HepG2 (cell line): Measurements from ENCODE around the gene GPAM. TPM values are rescaled to one million over a fixed set of nuclear protein-coding genes. Genes with fewer than 3 reads are reported as not detected.

ENCODE experiments used
- AFF4 ChIP-seq: sonication (generic); formaldehyde crosslinking; IDR thresholded peaks from 2 replicates; pipeline ENCODE4 v1.4.0; 2020; ENCODE audit warnings: missing genetic modification reagents
- ATF7-NPFF ChIP-seq: sonication (generic); formaldehyde crosslinking; IDR thresholded peaks from 2 replicates; pipeline ENCODE4 v1.8.1; 2023; ENCODE audit warnings: mild to moderate bottlenecking, low read depth, missing genetic modification reagents, moderate library complexity
- E2F2 ChIP-seq: sonication (generic); formaldehyde crosslinking; IDR thresholded peaks from 2 replicates; pipeline ENCODE4 v1.4.0; 2020; ENCODE audit warnings: missing genetic modification reagents, borderline replicate concordance
- KLF13 ChIP-seq: sonication (generic); formaldehyde crosslinking; IDR thresholded peaks from 2 replicates; pipeline ENCODE4 v1.4.0; 2020; ENCODE audit warnings: mild to moderate bottlenecking, missing genetic modification reagents
- SNRNP70 ChIP-seq: fragments of 200-400 bp; formaldehyde crosslinking; IDR thresholded peaks from 2 replicates; pipeline ENCODE4 v1.6.1; 2017; ENCODE audit warnings: mild to moderate bottlenecking, low read depth, low read length, moderate library complexity
- TCF12 ChIP-seq, 2 experiments: fragments of 450-650 bp in 1 of 2; sonication (generic) in 1 of 2; formaldehyde crosslinking in 1 of 2; IDR thresholded peaks; 2 replicates each; pipeline versions ENCODE4 v1.6.1 to v1.8.0; 2017 to 2022; ENCODE audit warnings: antibody characterized with exemption in 1 of 2, mild to moderate bottlenecking in 1 of 2, missing genetic modification reagents in 1 of 2, moderate library complexity in 1 of 2
- TMF1 ChIP-seq: sonication (generic); formaldehyde crosslinking; IDR thresholded peaks from 2 replicates; pipeline ENCODE4 v1.8.1; 2022; ENCODE audit warnings: low read depth, missing genetic modification reagents
- TOPORS ChIP-seq: sonication (generic); formaldehyde crosslinking; IDR thresholded peaks from 2 replicates; pipeline ENCODE4 v1.8.0; 2023; ENCODE audit warnings: mild to moderate bottlenecking, missing genetic modification reagents
- ZC3H4 ChIP-seq: sonication (generic); formaldehyde crosslinking; IDR thresholded peaks from 2 replicates; pipeline ENCODE4 v1.4.0; 2020; ENCODE audit warnings: missing genetic modification reagents, borderline replicate concordance
- ZNF318 ChIP-seq: sonication (generic); formaldehyde crosslinking; IDR thresholded peaks from 2 replicates; pipeline ENCODE4 v1.4.0; 2020; ENCODE audit warnings: mild to moderate bottlenecking, missing genetic modification reagents
- ZNF331 ChIP-seq: sonication (generic); formaldehyde crosslinking; IDR thresholded peaks from 2 replicates; pipeline ENCODE4 v1.4.0; 2020; ENCODE audit warnings: missing genetic modification reagents
- ZNF432 ChIP-seq: sonication (generic); formaldehyde crosslinking; IDR thresholded peaks from 2 replicates; pipeline ENCODE4 v1.5.0; 2020; ENCODE audit warnings: missing genetic modification reagents, mild to moderate bottlenecking, borderline replicate concordance
- ZNF605 ChIP-seq: sonication (generic); formaldehyde crosslinking; IDR thresholded peaks from 2 replicates; pipeline ENCODE4 v1.8.0; 2022; ENCODE audit warnings: mild to moderate bottlenecking, missing genetic modification reagents
- ZNF713 ChIP-seq: sonication (generic); formaldehyde crosslinking; IDR thresholded peaks from 2 replicates; pipeline ENCODE4 v1.4.0; 2020; ENCODE audit warnings: mild to moderate bottlenecking, missing genetic modification reagents
- polyA plus RNA-seq, 8 experiments: library from polyadenylated mRNA; depleted of rRNA in 3 of 8; stranded (reverse) in 7 of 8; unstranded in 1 of 8; fragments of >200 nt; fragmentation: Illumina TruSeq in 4 of 8; extraction: Trizol in 4 of 8; gene quantifications; 2 replicates each; pipeline versions ENCODE4 v1.2.1 to v1.2.3, GENCODE V29; 2011 to 2016; ENCODE audit warnings: low read depth in 4 of 8, missing spikeins in 1 of 8, mixed read lengths in 1 of 8; ENCODE audit not compliant: insufficient read depth in 1 of 8
- total RNA-seq, 5 experiments: library from RNA; depleted of rRNA; stranded (reverse); fragments of >200 nt; fragmentation: Illumina TruSeq; extraction: Trizol; gene quantifications; 2 replicates each; pipeline ENCODE4 v1.2.3, GENCODE V29; 2016; ENCODE audit warnings: low read depth in 1 of 5

The GPAM gene
- total and polyA plus RNA-seq, 2 of the 13 experiments (the other 11 are each of a cell fraction or from before 2014, with no cell fraction given) = 36.8 to 140 TPM

- TF ChIP-seq AFF4 (CRISPR knock-in tag) = no peak
- no peak for TF ChIP-seq ZC3H4 (CRISPR knock-in tag)
- TF ChIP-seq SNRNP70 = no peak
- no peak for TF ChIP-seq ZNF432 (CRISPR knock-in tag)
- no peak for TF ChIP-seq E2F2 (CRISPR knock-in tag)
- TF ChIP-seq ZNF318 (CRISPR knock-in tag) = no peak
- TF ChIP-seq ATF7-NPFF (CRISPR knock-in tag) = no peak
- TF ChIP-seq KLF13 (CRISPR knock-in tag) = no peak
- no peak for TF ChIP-seq TMF1
- TF ChIP-seq ZNF605 (CRISPR knock-in tag) = no peak
- TF ChIP-seq TCF12 (IDR thresholded peaks at IDR 0.05) = no peak
- no peak for TF ChIP-seq TCF12 (CRISPR knock-in tag; IDR thresholded peaks at IDR 0.05)
- TF ChIP-seq TOPORS (CRISPR knock-in tag) = no peak
- no peak for TF ChIP-seq ZNF331 (CRISPR knock-in tag)
- no peak for TF ChIP-seq ZNF713 (CRISPR knock-in tag)
These were observed 48.2 kb upstream of the GPAM start (continued) for GRCh38 chr10:112231602-112232400.
